Cerebellar cortex (tissue), 1 donor: ENCODE measurements around the gene COPS9.

Experiments
- DNase-seq: peaks from one replicate; pipeline ENCODE4 v3.0.0-alpha.2; 2015; ENCODE audit warnings: low spot score

COPS9 gene

DNA sequence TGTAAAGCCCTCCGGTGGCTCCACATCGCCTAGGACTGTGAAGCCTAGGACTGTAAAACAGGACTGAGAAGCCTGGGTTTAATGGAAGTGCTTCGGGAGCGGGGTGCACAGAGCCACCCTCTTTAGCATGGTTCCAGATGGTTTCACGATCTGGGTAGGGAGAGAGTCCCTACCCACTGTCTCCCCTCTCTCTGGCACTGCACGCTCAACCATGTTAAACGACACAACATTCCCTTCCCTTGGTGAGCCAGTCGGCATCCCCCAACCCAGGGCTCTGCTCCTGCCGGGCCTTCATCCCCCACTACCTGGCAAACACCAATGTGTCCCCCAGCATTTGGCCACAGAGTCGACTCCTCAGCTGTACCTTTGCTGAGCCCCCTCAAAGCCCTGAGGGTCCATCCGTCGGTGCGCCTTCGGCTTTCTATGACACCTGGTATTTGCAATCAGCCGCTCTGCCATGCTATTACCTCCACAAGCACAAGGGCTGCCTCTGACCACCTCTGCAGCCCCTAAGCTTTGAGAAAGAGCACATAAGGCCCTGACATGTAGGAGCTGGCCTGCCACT is 1.1 kb downstream of the COPS9 start:
- DNase-seq, result no peak

DNA sequence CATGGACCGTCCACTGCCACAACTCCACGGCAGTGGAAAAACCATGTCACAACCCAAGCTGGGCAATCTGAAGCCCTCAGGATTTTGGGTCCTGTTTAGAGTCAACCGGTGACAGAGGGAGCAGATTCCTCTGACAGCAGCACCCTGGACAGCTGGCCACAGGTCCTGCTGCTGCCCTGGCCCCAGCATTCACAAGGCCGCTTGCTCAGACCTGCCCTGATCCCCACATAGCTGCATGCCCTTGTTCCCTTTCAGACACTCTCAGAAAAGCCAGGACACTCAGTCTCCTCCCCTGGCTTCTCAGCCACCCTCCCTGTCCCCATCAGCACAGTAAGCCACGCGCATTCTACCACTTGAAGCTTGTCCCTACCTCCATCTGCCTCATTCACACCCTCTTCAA is 1.6 kb downstream of the COPS9 start:
- no peak for DNase-seq

DNA sequence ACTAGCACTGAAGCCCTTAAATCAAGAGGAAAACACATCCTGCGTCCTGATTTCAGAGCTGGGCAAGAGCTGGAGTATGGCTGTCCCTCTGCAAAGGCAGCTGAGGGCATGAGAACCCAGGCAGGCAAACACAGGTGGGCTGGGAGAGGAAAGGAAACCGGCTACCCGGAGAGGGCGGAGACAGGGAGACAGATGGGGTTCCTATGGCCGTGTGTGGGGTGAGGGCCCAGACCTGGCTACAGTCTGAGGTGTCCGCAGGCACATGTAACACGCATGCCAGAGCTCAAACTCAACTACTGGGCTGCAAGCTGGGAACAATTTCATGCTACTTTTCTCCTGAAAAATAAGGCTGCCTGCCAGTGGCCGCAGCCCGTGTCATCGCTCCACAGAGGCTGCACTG is 2.7 kb downstream of the COPS9 start:
- no peak for DNase-seq

DNA sequence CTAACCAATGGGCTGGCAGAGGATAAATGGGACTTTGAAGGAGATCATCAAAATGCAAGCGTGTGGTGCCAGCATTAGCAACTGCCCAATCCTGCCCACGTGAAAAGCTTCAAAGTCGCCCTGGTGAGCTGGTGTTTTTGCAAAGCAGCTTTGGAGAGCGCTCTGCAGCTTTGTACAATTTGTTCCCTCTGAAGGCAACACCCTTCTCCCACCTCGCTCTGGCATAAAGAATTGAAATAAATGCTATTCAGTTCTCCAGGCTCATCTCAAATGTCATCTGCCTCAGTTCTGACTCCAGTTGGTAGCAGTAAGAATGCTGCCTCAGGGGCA is 3.5 kb downstream of the COPS9 start:
- no peak for DNase-seq

DNA sequence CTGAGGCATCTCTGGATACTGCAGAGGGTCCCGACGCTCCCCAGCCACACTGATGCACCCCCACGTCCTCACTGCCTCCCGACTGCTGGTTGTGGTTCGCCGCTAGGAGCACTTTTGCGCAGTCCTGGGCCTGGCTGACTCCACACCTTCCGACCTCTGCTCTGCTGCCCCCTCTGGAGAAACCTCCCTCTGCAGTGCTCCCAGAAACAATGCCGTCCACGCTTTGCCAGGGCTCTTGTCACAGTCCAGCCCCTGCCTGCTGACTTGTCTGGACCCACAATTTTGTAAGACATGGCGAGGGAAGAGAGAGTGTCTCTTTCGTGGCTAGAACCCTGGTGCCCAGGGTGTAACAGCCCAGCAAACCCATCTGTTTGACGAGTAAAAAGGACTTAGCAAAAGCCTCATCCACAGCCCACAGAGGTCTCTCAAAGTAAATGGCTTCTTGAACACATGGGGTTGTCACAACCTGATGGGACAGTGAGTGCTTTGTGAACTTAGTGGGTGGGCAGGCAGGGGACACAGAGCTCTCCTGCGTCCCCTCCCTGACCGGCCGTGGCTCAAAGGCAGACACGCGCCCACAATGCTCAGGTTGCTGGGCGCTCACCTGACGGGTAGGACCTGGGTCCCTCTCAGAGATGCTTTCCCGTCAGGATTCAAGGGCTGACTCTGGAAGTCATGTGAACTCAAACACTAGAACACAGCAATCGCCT is 4.0 kb downstream of the COPS9 start:
- DNase-seq, result no peak

DNA sequence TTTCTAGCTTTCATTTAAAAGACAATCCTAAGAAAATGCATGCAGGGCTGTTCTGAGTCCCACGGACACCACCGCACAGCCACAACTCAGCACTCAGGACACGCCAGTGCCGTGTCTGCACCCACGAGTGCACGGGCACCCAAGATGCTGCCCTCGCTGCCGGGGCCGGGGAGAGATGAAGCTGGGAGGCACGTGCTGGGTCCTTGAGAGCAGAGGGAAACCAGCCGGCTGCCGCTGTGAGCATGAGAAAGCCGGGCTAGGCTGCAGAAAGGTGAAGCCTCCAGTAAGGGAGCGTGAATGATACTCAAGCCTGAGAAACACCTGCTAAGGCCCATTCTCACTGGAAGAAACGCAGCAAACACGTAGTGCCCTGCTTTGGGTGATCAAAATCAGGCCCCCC is 4.8 kb downstream of the COPS9 start:
- no peak for DNase-seq

DNA sequence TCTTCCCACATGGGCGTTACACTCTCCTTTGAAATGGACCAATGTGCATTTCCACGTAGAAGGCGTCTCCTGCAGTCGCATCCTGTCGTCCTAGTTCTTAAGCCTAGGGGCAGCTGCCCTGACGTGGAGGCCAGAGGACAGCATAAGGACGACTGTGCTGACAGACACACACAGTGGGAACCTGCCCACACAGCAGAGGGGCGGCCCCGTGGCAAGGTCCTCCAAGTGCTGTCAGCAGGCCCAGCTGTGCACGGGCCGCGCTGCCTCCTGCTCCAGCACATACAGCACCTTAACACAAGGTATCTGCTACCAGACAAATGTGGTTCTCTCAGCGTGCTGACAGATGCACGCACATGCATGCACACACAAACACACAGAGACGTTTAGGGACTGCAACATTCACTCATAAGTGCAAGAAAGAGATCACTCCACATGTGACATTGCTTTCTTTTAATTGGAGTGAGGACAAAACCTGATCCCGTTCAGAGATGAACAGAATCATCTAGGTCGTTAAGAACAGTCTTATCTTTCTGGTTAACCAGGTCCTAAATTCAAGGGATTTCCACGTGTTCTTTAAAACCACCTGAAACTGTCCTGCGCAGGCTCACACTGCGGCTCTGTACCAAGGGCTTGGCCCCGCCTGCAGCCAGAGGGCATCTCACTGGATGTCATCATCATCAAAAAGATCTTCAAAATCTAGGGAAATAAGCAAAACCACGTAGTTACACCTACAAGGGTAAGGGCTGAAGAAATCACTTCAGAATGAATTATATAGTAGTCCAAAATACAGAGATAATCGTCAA is 5.5 kb downstream of the COPS9 start:
- DNase-seq, result no peak

DNA sequence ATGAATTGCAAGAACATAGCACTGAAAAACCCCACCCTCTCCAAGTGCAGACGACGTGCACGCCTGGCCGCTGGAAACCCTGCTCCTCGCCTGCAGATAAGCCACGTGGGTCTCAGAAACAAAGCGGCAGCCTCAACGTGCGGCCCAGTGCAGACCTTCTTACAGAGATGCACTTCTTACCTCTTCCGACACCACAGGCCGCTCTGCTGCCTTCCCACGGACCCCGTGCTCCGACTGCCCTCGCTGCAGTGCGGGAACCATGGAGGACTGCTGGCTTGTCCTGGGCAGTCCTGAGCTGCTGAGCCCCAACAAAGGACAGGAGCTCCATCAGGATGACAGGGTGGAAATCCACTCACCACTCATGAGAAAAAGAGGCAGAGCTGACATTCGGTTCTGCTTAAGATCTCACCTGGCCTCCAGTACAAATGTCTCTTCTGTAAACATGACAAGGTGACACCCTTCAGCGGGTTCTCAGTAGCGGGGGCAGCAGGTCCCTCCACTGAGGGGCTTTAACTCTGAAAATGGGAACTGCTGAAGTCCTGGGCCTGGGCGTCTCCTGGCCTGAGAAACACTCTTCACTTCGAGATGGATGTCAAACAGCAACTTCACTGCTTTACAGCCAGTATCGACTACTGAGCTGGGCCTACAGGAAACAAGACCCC is 6.2 kb downstream of the COPS9 start:
- no peak for DNase-seq

DNA sequence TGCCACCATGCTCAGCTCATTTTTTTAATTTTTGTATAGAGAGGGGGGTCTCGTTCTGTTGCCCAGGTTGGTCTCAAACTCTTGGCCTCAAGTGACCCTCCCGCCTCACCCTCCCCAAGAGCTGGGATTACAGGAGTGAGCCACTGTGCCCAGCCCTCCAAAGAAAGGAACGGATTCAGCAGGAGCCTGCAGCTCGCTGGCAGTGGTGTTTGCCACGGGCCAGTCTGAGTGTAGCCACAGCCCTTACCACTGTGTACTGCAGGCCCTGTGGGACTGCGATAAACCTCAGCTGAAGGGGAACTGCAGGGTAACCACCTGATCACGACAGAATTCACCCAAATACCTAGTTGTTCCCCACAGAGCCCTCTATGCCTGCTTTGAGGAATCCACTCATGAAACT is 6.8 kb downstream of the COPS9 start:
- no peak for DNase-seq

DNA sequence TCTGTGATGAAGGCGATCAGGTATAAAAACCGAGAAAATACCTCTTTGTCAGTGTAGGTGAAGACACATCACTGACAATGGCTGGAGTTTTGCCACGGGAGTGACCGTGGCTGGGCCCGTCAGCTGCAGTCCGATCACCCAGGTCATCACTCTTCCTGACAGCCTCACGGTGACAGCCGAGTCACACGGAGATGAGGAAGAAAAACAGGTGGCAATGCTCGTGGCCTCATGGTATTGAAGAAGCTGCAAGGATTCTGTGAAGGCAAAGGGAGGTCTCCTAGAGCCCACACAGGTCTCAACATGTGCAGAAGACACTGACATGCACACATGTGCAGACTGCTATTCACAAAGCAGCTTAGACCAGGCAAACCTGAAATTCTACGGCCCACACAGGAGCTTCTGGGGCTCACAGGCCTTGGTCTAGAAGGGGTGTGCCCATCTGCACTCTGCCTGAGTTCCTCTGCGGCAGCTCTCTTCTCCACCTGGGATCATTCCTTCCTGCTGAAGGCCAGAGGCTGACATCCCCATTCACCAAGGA is 7.4 kb downstream of the COPS9 start:
- DNase-seq, result no peak

DNA sequence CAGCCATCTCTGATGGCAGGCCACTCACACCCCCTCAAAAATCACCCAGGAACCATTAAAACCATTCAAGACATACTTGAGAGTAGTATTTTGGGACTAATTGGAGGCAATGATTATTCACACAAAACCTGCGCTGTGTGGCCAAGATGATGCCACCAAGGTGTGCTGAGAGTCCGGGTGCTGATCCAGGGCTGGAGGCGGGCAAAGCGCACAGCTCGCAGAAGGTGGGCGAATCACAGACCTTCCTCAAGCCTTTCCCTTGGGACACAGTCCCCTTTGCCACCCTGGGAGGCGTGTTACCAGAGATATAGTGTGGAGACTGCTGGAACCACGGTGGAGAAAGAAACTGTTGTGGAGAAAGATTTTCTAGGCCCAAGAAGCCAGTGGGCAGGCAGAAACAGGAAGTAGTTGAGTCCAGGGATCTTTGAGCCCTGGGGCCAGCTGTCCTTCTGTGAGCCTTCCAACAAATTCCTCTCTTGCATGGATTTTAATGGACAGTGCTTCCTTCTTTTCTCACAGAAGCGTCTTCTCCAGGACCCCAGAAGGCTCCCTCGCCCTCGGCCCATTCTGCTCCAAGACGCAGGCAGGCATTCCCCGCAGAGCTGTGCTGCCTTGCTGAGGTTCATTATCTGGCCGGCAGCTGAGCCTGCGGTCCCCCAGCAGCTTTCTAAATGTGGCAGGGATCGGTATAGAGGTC is 8.0 kb downstream of the COPS9 start:
- no peak for DNase-seq

DNA sequence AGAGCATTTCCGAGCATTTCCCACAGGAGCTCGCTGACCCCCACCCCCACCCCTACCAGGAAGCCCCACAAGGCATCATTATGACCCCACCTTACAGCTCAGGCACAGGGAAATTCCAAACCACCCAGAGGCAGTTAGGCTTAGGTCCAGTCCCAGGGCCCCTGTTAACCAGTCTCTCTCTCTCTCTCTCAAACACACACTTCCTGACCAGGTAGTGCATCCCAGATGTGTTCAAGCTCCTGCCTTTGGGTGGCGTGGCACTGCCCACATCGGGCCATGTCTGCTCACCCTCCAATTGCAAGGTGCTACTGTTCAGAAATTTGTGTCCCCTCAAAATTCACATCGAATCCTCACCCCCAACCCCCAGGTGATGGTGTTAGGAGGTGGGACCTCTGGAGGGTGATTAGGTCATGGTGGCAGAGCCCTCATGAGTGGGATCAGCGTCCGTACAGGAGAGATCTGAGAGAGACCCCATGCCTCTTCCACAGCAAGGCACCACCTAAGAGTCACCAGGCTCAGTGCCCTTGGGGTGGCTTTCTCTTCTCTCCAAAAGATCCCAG is 8.8 kb downstream of the COPS9 start:
- no peak for DNase-seq

DNA sequence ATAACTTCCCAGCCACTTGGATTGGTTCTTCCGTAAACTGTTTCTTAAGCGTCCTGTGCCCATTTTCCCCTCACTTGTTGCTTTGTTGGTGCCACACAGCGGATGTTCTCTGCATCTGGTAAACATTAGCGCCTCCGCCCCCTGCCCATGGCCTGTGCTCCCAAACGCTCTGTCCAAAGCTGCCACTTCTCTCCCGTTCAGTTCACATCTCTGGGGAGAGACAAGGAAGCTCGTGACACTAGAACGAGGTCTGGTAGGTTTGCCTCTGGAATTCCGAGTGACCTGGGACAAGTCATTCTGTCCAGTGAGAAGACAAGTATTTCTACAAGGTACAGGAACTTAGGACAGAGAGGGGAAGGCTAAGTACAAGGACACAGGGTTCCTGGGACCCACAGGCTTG is 9.4 kb downstream of the COPS9 start:
- no peak for DNase-seq

DNA sequence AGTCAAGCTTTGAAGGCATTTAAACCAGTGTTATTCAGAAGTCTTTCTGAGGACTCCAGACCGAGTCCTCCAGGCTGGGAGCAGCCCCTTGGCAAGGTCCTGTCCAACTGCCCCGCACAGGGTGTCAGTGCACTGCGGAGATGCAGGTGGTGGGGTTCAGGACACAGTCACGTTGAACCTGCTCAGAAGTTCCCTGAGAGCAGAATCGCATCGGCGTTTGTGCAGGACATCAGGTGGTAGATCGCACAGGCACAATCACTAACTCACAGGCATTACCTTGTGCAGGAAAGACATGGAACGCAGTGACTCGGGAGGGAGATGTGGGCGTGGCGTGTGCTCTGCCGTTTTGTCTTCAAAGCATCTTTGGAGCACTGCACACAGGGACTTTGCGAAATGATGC is 10.4 kb downstream of the COPS9 start:
- no peak for DNase-seq

DNA sequence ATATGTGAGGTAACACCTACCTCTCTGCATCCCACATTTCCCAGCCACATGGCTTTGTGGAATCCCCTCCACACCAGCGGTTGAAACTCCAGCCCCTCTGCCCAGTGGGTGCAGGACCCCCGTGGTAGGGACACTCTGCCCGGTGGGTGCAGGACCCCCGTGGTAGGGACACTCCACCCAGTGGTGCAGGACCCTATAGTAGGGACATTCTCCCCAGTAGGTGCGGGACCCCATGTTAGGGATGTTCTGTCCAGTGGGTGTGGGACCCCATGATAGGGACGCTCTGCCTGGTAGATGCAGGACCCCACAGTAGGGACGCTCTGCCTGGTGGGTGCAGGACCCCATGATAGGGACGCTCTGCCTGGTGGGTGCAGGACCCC is 11.5 kb downstream of the COPS9 start:
- DNase-seq, result no peak

DNA sequence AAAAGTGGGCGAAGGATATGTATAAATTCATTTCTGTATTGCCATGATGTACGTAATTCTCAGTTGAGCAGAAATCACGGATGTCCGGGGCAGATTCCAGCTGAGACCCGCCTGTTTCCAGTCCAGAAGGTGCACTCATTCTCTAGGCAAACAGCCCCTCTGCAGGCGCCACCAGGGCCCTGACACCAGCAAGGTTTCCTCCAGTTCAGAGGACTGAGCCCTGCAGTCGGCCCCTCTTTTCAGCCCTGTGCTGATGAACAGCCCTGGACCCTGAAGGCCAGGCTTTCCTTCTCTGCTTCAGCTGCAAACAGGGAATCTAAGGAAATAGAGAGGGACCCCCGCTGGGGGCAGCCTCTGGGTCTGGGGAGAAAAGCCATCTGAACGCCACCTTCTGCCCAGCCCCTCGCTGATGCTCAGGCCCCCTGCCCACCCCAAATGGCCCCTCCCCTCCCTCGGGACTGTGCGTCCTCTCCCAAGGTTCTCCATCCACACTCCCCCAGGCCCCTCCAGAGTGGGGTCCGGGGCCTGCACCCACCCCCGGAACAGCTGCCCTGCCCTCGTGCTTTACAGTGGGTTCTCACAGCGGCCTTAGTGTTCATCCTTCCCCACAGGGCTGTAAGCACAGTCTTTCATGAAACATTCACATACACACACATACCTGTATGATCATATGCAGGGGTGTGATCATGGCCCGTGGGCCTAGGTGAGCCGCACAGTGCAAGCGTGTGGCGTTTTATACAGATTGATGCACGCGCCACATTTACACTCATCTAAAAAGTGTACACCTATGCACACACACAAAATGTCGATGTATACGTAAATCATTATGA is 12.1 kb downstream of the COPS9 start:
- DNase-seq, result no peak

DNA sequence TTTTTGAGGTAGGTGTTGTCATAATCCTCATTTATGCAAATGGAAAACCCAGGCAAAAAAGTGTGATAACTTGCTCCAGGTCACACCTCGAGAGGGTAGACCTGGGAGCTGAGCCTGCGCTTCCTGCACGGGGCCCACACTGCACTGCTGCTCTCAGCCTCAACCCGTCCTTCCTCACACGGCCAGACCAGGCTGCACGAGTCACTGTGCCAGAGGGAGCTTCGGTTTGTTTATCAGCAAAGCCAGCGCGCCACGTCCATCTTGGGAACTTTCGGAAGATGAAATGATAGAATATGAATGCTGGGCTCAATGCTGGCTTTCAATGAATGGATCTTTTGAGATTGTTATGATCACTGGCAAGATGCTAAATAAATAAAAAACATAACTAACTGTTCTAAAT is 14.4 kb downstream of the COPS9 start:
- DNase-seq, result no peak

DNA sequence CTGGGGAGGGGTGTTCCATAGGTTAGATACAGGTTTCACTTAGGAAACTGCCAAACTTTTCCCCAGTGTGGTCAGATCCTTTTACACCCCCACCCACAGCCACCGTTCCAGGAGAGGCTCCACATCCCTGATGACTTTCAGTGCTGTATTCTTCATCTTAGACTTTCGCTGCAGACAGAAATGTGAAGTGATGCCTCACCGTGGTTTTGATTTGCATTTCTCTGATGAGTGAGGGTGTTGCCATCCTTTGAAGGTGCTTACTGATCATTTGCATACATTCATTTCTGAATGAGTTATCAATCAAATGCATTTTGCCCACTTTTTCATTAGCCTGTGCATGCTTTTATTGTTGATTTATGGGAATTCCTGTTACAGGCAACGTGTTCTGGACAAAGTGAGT is 14.9 kb downstream of the COPS9 start:
- no peak for DNase-seq

DNA sequence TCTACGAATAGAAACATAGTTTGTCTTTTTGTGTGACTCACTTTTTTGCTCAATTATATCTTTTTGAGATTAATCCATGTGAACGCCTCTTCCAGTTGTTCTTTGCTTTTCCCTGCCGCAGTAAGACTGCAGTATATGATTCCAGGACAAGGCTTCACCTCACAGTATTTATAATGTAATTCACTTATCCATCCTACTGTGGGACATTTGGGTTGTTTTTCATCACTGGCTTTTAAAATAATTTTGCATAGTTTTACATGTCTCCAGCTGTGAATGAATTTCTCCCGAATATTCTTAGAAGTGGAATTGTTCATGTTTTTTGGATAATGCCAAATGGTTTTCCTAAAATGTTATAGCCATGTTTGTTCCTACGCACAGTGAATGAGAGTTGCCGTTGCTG is 21.9 kb downstream of the COPS9 start:
- no peak for DNase-seq

DNA sequence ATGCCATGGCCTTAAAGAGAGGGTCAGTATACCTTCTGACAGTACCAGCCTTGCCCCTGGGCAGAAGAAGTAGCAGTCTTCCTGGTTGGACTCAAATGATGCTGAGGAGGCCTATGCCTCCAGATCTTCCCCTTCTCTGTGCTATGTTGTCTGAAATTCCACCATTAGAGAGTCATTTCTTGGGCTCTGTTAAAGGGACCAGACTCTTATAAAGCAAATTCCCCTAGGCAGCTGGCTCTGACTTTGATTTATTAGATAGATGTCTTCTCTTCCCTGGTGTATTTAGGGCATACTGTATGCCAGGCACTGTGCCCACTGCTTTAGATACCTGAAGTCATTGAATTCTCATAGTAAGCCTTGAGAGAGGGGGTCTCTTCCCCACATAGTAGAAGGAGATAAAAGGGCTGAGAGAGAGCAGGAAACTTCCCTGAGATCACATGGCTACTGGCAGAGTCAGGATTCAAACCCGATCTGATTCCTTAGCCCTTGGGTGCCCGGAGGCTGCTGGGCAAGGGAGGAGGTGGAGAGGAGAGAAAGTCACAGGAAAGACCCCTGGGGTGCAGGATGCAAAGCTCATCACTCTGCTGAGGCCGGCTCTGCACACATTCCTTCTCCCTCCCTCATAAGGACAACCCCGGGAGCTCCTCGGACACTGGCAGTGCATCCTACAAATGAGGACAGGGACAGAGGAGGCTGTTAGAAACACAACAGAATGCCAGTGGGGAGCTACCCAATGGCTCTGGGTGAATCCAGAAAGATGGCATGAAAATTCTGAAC is 23.0 kb downstream of the COPS9 start:
- DNase-seq, result no peak
